ENCODE results near the gene ECSIT.

ECSIT gene

GRCh38 chr19:11551603-11552235, 22.8 kb upstream of the ECSIT start:
- no peak for DNase-seq (ENCODE audit: insufficient read length, low spot score)
- no peak for FAIRE-seq

GRCh38 chr19:11550265-11550664, 21.3 kb upstream of the ECSIT start:
- no peak for DNase-seq (ENCODE audit: insufficient read length, low spot score)
- FAIRE-seq = no peak

GRCh38 chr19:11549386-11549953, 20.5 kb upstream of the ECSIT start:
- FAIRE-seq = no peak
- DNase-seq (ENCODE audit: insufficient read length, low spot score) = no peak

- no peak for FAIRE-seq
- no peak for DNase-seq (ENCODE audit: insufficient read length, low spot score)
Measured at GRCh38 chr19:11547929-11548700, 19.2 kb upstream of the ECSIT start.

GRCh38 chr19:11541238-11541637, 12.3 kb upstream of the ECSIT start:
- DNase-seq (ENCODE audit: insufficient read length, low spot score) (no peak), FAIRE-seq (no peak)

- no peak for FAIRE-seq
Measured at GRCh38 chr19:11540645-11541044, 11.7 kb upstream of the ECSIT start.

GRCh38 chr19:11539495-11540365, 10.8 kb upstream of the ECSIT start:
- no peak for FAIRE-seq
- DNase-seq (ENCODE audit: insufficient read length, low spot score) = no peak

More at GRCh38 chr19:11540645-11541044, 11.7 kb upstream of the ECSIT start:
- no peak for DNase-seq (ENCODE audit: insufficient read length, low spot score)

- no peak for FAIRE-seq
Measured at GRCh38 chr19:11538232-11539036, 9.5 kb upstream of the ECSIT start, which contains the start of gene CNN1. CNN1 (plus strand) TSS chr19:11538851; CDS start chr19:11538928, 77 bp downstream.

GRCh38 chr19:11535792-11536595, 7.1 kb upstream of the ECSIT start:
- FAIRE-seq (peak; percentile 91), DNase-seq (ENCODE audit: insufficient read length, low spot score) (peak; percentile 92)

More at GRCh38 chr19:11538232-11539036, 9.5 kb upstream of the ECSIT start, which contains the start of gene CNN1:
- no peak for DNase-seq (ENCODE audit: insufficient read length, low spot score)

GRCh38 chr19:11534948-11535347, 6.0 kb upstream of the ECSIT start:
- DNase-seq (ENCODE audit: insufficient read length, low spot score) (no peak), FAIRE-seq (no peak)

- FAIRE-seq (no peak), DNase-seq (ENCODE audit: insufficient read length, low spot score) (no peak)
Measured at GRCh38 chr19:11534538-11534937, 5.6 kb upstream of the ECSIT start.

- DNase-seq (ENCODE audit: insufficient read length, low spot score) (no peak), FAIRE-seq (no peak)
Measured at GRCh38 chr19:11530432-11530831, 1.5 kb upstream of the ECSIT start.

GRCh38 chr19:11519138-11519537, 9.8 kb downstream of the ECSIT start:
- FAIRE-seq (no peak), DNase-seq (ENCODE audit: insufficient read length, low spot score) (no peak)

GRCh38 chr19:11513946-11514345, 15.0 kb downstream of the ECSIT start:
- FAIRE-seq = no peak
- no peak for DNase-seq (ENCODE audit: insufficient read length, low spot score)

- FAIRE-seq (no peak), DNase-seq (ENCODE audit: insufficient read length, low spot score) (no peak)
Measured at GRCh38 chr19:11510444-11510843, 18.5 kb downstream of the ECSIT start.

- DNase-seq (ENCODE audit: insufficient read length, low spot score) (no peak), FAIRE-seq (no peak)
Measured at GRCh38 chr19:11507370-11508078, 21.4 kb downstream of the ECSIT start.

- FAIRE-seq = no peak
- no peak for DNase-seq (ENCODE audit: insufficient read length, low spot score)
Measured at GRCh38 chr19:11506967-11507366, 22.0 kb downstream of the ECSIT start.

- FAIRE-seq (no peak), DNase-seq (ENCODE audit: insufficient read length, low spot score) (no peak)
Measured at GRCh38 chr19:11506101-11506555, 22.8 kb downstream of the ECSIT start.
